Prostate gland (tissue), 2 donors: ENCODE results near the gene PAGE2B. TPM values are rescaled to one million over a fixed set of nuclear protein-coding genes. Genes with fewer than 3 reads are reported as not detected.
"Not testable (repeated sequence)": the region's sequence is repeated elsewhere in the genome, so short reads cannot be mapped to it uniquely, and the experiment has no call there.

Experiments
- DNase-seq: peaks from one replicate; pipeline ENCODE4 v3.0.0-alpha.2; 2019; ENCODE audit warnings: low spot score
- H3K27ac ChIP-seq, 2 donors: fragments of 200-600 bp; sonication (generic); 2 replicates each; pipeline ENCODE4 v1.5.1; 2017 to 2019
- H3K27me3 ChIP-seq: fragments of 200-600 bp; sonication (generic); replicated peaks from 2 replicates; pipeline ENCODE4 v1.5.1; 2019; ENCODE audit not compliant: insufficient read depth
- H3K36me3 ChIP-seq, 2 donors: fragments of 200-600 bp; sonication (generic); 1 replicate in 1 of 2; 2 replicates in 1 of 2; pipeline versions ENCODE4 v1.5.1 to v1.8.1; 2017 to 2019
- H3K4me1 ChIP-seq: fragments of 200-600 bp; sonication (generic); replicated peaks from 2 replicates; pipeline ENCODE4 v1.5.1; 2019
- H3K4me3 ChIP-seq, 2 donors: fragments of 200-600 bp; sonication (generic); 2 replicates each; pipeline ENCODE4 v1.5.1; 2017 to 2019
- H3K9me3 ChIP-seq: fragments of 200-600 bp; sonication (generic); 2 replicates; pipeline ENCODE4 v1.5.1; 2017
- POLR2A ChIP-seq: fragments of 450-650 bp; IDR thresholded peaks from one replicate; pipeline ENCODE4 v1.6.1; 2016; ENCODE audit warnings: antibody characterized with exemption, mild to moderate bottlenecking
- POLR2AphosphoS5 ChIP-seq: sonication (generic); formaldehyde crosslinking; IDR thresholded peaks from one replicate; pipeline ENCODE4 v1.6.1; 2017; ENCODE audit warnings: antibody characterized with exemption
- WGBS: methylation state at CpG from one replicate; pipeline ENCODE4 v1.1.5; 2018; 5-methylcytosine and 5-hydroxymethylcytosine counted together
- intact Hi-C: fragments of 100-400 bp; cut with DNase I; formaldehyde crosslinking; loops from one replicate; pipeline ENCODE4 v1.14.2; 2022
- total RNA-seq, 2 donors: library from RNA; depleted of rRNA; stranded (reverse); fragments of >200 nt; gene quantifications; one replicate each; pipeline ENCODE4 v1.1.0, GENCODE V29; 2016
- TF ChIP-seq, protein P1 (sequence below), 4 experiments: fragments of 200-600 bp in 2 of 4; fragments of 450-650 bp in 2 of 4; sonication (generic) in 2 of 4; IDR thresholded peaks; 1 replicate in 3 of 4; 2 replicates in 1 of 4; pipeline ENCODE4 v1.5.1; 2016 to 2019; ENCODE audit warnings: antibody characterized with exemption in 4 of 4, mild to moderate bottlenecking in 2 of 4, moderate library complexity in 2 of 4

The PAGE2B gene
- total RNA-seq, 2 donors from 2014 or later, result 17.3 TPM; not detected in 1

DNA sequence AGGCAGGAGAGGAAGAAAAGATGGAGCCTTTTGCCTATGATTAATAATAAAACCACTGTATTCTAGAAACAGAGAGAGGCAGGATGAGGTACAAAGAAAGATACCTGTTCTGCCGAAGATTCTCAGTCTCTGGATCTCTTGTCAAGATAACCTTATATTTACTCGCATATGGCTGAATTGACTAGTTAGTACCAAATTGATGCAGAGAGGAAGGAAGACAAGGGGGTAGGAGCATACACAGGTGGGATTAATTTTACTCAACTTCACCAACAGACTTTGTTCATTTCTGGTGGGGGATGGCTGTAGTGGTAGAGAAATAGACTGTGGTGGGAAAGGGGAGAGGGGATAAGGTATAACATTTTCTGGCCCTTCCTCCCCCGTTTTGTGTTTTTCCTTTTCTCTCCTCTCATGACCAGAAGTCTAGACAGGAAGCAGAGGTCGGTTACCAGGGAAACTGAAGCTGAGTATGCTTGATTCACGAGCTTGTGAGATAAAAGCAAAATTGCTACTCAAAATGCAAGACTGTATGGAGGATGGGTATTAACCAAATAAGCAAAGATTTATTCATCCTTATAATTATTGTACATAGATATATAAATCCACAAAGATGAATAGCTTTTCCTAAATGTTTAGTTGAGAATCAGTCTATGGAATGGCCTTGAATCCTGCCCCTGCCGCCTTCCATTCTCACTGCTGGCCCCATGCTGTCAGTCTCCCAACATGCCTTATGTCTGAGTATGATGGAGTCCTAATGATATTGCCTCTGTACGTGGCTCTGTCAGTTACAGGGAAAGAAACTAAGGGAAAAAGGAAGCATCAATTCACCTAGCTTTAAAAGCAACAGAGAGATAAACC lies 17.8 kb upstream of the PAGE2B start:
- 31% methylated on average over 7 of the region's 7 CpGs for WGBS
- intact Hi-C loops, result no loop called here

DNA sequence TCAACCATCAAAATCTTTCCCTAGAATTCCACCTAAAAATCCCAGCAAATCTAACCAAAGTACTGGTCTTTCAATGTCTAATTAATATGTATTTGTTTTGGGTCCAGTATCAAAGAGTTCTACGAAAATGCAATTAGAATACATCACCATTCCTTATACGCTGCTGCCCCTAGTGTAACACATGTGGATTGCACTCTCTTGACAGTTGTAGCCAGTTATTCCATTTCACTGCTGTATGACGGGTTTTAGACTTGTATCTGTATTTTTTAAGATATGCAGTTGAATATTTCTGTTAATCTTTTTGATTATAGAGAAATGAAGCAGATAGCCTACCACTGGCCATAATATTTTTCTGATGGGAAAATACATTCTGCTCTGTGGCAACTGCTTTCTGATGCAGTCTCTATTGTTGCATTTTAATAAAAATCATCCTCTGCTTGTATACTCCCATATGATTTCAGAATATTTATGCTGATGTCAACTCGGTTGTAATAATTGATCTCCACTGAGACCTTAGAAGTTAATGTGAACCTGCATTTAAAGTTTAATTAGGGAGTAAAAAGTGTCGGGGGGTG lies 17.1 kb upstream of the PAGE2B start:
- Histone ChIP-seq H3K4me3 (no peak overlapping the region), H3K27me3 (no peaks in the 10 kb centered on the region), H3K27ac (no peak overlapping the region), H3K9me3 (no peaks in the 10 kb centered on the region), H3K4me1 (no peaks in the 10 kb centered on the region), H3K36me3 (no peaks in the 10 kb centered on the region)
- TF ChIP-seq, protein P1, sequence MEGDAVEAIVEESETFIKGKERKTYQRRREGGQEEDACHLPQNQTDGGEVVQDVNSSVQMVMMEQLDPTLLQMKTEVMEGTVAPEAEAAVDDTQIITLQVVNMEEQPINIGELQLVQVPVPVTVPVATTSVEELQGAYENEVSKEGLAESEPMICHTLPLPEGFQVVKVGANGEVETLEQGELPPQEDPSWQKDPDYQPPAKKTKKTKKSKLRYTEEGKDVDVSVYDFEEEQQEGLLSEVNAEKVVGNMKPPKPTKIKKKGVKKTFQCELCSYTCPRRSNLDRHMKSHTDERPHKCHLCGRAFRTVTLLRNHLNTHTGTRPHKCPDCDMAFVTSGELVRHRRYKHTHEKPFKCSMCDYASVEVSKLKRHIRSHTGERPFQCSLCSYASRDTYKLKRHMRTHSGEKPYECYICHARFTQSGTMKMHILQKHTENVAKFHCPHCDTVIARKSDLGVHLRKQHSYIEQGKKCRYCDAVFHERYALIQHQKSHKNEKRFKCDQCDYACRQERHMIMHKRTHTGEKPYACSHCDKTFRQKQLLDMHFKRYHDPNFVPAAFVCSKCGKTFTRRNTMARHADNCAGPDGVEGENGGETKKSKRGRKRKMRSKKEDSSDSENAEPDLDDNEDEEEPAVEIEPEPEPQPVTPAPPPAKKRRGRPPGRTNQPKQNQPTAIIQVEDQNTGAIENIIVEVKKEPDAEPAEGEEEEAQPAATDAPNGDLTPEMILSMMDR (IDR thresholded peaks at IDR 0.05), result peak in 3 of 4 experiments; percentile 53 to 67 (median 62)
- no peak for TF ChIP-seq POLR2A
- intact Hi-C loops, result no loop called here
- WGBS, result 18% methylated on average over 5 of the region's 5 CpGs
- no peak for DNase-seq

More for the DNA sequence above, 17.8 kb upstream of the PAGE2B start:
- no peak for DNase-seq
- Histone ChIP-seq H3K36me3 (no peaks in the 10 kb centered on the region), H3K27ac (no peak overlapping the region), H3K4me1 (no peaks in the 10 kb centered on the region), H3K4me3 (no peak overlapping the region), H3K27me3 (no peaks in the 10 kb centered on the region), H3K9me3 (no peaks in the 10 kb centered on the region)
- TF ChIP-seq, protein P1 (IDR thresholded peaks at IDR 0.05), result no peak
- no peak for TF ChIP-seq POLR2AphosphoS5
- no peak for TF ChIP-seq POLR2A

DNA sequence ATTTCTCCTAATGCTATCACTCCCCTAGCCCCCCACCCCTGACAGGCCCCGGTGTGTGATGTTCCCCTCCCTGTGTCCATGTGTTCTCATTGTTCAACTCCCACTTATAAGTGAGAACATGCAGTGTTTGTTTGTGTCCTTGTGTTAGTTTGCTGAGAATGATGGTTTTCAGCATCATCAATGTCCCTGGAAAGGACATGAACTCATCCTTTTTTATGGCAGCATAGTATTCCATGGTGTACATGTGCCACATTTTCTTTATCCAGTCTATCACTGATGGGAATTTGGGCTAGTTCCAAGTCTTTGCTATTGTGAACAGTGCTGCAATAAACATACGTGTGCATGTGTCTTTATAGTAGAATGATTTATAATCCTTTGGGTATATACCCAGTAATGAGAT lies 7.7 kb upstream of the PAGE2B start:
- H3K27me3 ChIP-seq, H3K9me3 ChIP-seq, H3K27ac ChIP-seq, H3K4me1 ChIP-seq, H3K4me3 ChIP-seq, intact Hi-C loops, H3K36me3 ChIP-seq, DNase-seq: not testable (repeated sequence)
- WGBS, result 92% methylated on average over 1 of the region's 2 CpGs

DNA sequence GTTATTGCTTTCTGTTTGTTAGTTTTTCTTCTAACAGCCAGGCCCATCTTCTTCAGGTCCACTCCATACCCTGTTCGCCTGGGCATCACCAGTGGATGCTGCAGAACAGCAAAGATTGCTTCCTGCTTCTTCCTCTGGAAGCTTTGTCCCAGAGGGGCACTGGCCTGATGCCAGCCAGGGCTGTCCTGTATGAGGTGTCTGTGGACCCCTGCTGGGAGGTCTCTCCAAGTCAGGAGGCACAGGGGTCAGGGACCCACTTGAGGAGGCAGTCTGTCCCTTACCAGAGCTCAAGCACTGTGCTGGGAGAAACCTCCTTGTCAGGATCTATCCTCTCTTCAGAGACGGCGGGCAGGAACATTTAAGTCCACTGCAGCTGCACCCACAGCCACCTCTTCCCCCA lies 2.5 kb upstream of the PAGE2B start:
- H3K27me3 ChIP-seq, result no peaks in the 10 kb centered on the region
- no peaks in the 10 kb centered on the region for H3K4me1 ChIP-seq
- H3K36me3 ChIP-seq, result no peaks in the 10 kb centered on the region
- no peaks in the 10 kb centered on the region for H3K9me3 ChIP-seq
- DNase-seq, result no peak
- TF ChIP-seq POLR2A (no peak), POLR2AphosphoS5 (no peak)
- TF ChIP-seq, protein P1 (IDR thresholded peaks at IDR 0.05), result no peak
- H3K4me3 ChIP-seq, result no peak overlapping the region
- intact Hi-C loops, result no loop called here
- 100% methylated on average over 1 of the region's 3 CpGs for WGBS
- no peak overlapping the region for H3K27ac ChIP-seq

DNA sequence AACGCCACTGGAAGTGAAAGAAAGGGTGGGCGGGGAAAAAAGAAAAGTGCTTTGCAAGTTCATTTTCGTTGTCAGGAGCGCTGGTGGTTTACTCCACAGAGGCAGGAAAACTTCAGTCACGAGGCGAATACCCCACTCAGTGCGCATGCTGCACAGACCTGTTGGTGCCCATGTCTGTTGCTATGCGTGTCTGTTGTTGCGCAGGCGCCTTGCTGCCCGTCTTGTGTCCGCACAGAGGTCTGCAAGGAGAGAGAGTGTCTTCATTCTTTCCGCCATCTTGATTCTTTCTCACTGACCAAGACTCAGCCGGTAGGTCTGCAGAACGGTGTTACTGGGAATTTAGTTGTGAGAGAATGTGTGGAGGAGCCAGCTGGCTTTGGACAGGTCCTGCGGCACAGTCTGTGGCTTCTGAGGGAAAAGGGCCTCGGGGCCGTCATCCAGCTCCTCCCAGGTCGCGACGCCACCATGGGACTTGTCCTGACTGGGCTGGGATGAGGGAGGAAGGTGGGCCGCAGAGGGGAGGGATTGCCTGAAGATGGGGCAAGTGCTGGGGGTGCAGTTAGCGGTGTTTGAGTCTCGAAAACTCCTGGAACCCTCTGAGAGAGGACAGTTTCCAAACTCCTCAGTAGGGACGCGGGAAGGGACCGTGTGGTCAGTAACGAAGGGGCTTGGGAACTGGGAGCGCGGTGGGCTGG lies 14.1 kb downstream of the PAGE2B start, which contains the start of gene PAGE2:
PAGE2 (plus strand) TSS at position 224 of the 695 bp plus-strand sequence. CDS start 1,003 bp downstream, outside the sequence.
- no peaks in the 10 kb centered on the region for H3K27me3 ChIP-seq
- no peaks in the 10 kb centered on the region for H3K9me3 ChIP-seq
- H3K4me1 ChIP-seq, result no peaks in the 10 kb centered on the region
- no peak within 1 kb of the TSS for H3K27ac ChIP-seq
- intact Hi-C loops, result no loop called here
- no peaks in the 10 kb centered on the region for H3K36me3 ChIP-seq
- no peak for DNase-seq
- TF ChIP-seq POLR2A, result no peak
- TF ChIP-seq, protein P1 (IDR thresholded peaks at IDR 0.05), result no peak
- no peak for TF ChIP-seq POLR2AphosphoS5
- no peak within 1 kb of the TSS for H3K4me3 ChIP-seq
- WGBS, result 93% methylated on average over 30 of the region's 30 CpGs
